GM10266 (cell line): ENCODE data around the gene MESP2.

Source experiments
- DNase-seq: peaks from one replicate; pipeline ENCODE4 v3.0.0; 2012; ENCODE audit errors: extremely low spot score
- CTCF ChIP-seq: IDR thresholded peaks from 2 replicates; pipeline ENCODE4 v1.5.1; 2012; ENCODE audit warnings: mild to moderate bottlenecking, low read depth; ENCODE audit not compliant: control insufficient read depth, insufficient read depth; ENCODE audit errors: missing control alignments

MESP2 gene

GRCh38 chr15:89776274-89777072 is at the start of gene MESP2:
Gene MESP2, plus strand, starts transcription at chr15:89776332. Its CDS starts 26 bp downstream, at chr15:89776358.
- peak; percentile 89 for DNase-seq
- no peak for TF ChIP-seq CTCF

GRCh38 chr15:89728254-89728653 is 47.9 kb upstream of the MESP2 start:
- DNase-seq = no peak
- no peak for TF ChIP-seq CTCF

GRCh38 chr15:89731275-89731674 is 44.9 kb upstream of the MESP2 start:
- no peak for TF ChIP-seq CTCF
- DNase-seq = no peak

- TF ChIP-seq CTCF = no peak
- DNase-seq = no peak
These were observed 43.5 kb upstream of the MESP2 start for GRCh38 chr15:89732451-89733172.

- DNase-seq = no peak
- TF ChIP-seq CTCF = no peak
These were observed 40.4 kb upstream of the MESP2 start for GRCh38 chr15:89735773-89736172.

GRCh38 chr15:89740137-89740536 is 36.0 kb upstream of the MESP2 start:
- TF ChIP-seq CTCF = peak; percentile 87
- peak; percentile 78 for DNase-seq

- DNase-seq = no peak
These were observed 33.1 kb upstream of the MESP2 start for GRCh38 chr15:89743011-89743410.

More at GRCh38 chr15:89743011-89743410, 33.1 kb upstream of the MESP2 start:
- no peak for TF ChIP-seq CTCF
